ENCODE data around the gene RASGRP2. TPM values are rescaled to one million over a fixed set of nuclear protein-coding genes. Genes with fewer than 3 reads are reported as not detected.
A peak's percentile ranks its signal among the peaks of the same experiment; 100 is the strongest.

The RASGRP2 gene
- total RNA-seq, 1 donor from 2014 or later, result not detected

GRCh38 chr11:64694821-64695365, 49.0 kb downstream of the RASGRP2 start:
- no peak for DNase-seq (ENCODE audit: low read depth)
- H3K4me3 ChIP-seq (ENCODE audit: low read depth, low read length), result no peak overlapping the region
- TF ChIP-seq, protein P1, sequence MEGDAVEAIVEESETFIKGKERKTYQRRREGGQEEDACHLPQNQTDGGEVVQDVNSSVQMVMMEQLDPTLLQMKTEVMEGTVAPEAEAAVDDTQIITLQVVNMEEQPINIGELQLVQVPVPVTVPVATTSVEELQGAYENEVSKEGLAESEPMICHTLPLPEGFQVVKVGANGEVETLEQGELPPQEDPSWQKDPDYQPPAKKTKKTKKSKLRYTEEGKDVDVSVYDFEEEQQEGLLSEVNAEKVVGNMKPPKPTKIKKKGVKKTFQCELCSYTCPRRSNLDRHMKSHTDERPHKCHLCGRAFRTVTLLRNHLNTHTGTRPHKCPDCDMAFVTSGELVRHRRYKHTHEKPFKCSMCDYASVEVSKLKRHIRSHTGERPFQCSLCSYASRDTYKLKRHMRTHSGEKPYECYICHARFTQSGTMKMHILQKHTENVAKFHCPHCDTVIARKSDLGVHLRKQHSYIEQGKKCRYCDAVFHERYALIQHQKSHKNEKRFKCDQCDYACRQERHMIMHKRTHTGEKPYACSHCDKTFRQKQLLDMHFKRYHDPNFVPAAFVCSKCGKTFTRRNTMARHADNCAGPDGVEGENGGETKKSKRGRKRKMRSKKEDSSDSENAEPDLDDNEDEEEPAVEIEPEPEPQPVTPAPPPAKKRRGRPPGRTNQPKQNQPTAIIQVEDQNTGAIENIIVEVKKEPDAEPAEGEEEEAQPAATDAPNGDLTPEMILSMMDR (conservative IDR thresholded peaks at IDR 0.05; ENCODE audit: low read depth, low read length), result no peak

DNA sequence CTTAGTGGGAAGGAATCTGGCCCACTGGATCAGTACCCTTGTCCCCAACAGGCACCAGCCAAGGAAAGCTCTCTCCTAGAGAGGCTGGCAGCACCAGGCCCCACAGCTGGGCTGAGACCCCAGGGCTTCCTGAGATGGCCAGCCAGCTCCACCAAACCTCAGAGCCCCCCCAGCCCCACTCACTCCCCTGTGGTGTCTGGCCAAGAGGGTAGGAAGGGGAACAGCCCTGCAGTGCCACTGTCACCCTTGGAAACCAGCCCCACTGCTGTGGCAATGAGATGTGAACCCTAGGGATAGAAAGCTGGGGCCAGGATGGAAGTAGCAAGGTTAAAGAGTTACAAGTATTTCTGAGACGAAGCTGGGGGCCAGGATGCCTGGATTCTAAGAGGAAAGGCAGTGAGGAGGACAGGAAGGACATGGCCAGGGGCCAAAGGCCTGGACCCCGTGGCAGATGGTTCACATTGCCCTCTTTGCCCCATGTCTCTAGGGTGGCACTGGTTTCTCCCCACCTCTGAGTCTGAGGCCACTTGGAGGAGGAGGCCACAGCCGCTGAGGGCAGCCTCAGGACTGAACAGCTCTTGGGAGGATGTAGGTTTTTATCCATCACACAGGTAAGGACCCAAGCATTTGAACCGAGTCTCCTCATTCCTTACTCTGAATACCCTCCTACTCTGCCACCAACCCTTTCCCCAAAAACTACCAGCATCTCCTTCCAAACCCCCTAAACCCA, 49.8 kb downstream of the RASGRP2 start:
- no peak for DNase-seq (ENCODE audit: low read depth)
- TF ChIP-seq, protein P1 (conservative IDR thresholded peaks at IDR 0.05; ENCODE audit: low read depth, low read length), result no peak

DNA sequence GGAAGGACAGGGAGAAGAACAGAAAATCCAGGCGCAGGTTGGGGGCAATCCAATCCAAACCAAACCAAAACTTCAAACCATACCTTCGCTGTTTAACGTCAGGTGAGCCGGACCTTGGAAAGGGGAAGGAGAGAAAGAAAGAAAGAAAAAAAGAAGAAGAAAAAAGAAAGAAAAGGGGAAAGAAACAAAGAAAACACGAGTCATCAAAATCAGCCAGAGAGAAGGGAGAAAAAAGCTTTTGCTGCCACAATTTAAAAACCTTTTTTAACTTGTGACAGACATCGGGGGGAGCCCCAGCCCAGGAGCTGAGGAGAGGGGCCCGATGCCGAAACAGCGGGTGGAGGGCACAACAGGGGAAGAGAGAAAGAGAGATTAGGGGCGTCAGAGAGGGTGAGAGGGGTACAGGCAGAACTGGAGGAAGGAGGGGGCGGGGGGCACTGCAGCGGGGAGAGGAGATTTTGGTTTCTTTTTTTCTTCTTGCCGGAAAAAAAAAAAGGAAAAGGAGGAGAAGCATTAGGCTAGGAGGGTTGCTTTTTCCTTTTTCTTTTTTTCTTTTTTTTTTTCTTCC, 51.1 kb downstream of the RASGRP2 start:
- no peak for DNase-seq (ENCODE audit: low read depth)
- no peak overlapping the region for H3K4me3 ChIP-seq (ENCODE audit: low read depth, low read length)
- TF ChIP-seq, protein P1 (conservative IDR thresholded peaks at IDR 0.05; ENCODE audit: low read depth, low read length), result no peak

More for the DNA sequence above, 49.8 kb downstream of the RASGRP2 start:
- H3K4me3 ChIP-seq (ENCODE audit: low read depth, low read length), result no peak overlapping the region

DNA sequence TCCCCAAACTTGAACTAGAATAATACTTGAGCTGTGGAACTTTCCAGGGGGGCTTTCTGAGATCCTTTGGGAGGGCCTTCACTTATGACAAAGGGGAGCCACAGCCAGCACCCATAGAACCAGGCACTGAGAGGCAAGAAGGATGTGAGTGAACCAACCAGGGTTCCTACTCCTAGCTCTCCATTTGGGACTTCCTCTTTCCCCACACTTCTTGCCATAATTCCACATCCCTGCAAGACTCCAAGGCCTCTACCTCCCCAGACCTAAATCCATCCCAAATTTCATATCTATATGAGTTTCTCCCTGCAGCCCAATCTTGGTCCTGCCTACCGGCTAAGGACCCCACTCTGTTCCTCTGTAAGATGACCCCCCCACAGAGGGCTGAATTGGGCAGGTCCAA, 52.4 kb downstream of the RASGRP2 start:
- no peak overlapping the region for H3K4me3 ChIP-seq (ENCODE audit: low read depth, low read length)
- DNase-seq (ENCODE audit: low read depth), result no peak
- TF ChIP-seq, protein P1 (conservative IDR thresholded peaks at IDR 0.05; ENCODE audit: low read depth, low read length), result no peak

GRCh38 chr11:64690235-64690634, 53.7 kb downstream of the RASGRP2 start:
- no peak for DNase-seq (ENCODE audit: low read depth)
- H3K4me3 ChIP-seq (ENCODE audit: low read depth, low read length), result no peak overlapping the region
- TF ChIP-seq, protein P1 (conservative IDR thresholded peaks at IDR 0.05; ENCODE audit: low read depth, low read length), result no peak

DNA sequence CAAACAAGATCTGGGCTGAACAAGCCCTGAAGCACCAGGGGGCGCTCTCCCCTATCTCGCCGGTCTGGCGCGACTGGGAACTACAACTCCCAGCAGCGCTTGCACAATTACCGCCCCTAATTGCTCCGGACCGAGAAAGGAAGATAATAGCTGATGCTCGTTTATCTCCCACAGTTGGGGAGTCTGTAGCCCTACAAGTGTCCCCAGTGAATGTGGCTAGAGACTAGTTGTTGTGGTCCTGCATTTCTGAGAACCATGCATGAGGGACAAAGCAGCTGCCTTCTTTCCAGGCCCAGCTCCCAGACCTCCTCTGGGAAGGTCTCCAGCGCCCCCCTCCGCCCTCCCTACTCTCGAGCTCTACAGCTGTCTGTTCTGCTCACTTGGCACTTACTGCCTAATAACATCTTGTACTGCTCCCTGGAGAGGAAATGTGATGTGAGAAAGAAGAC, 55.4 kb downstream of the RASGRP2 start:
- TF ChIP-seq, protein P1 (conservative IDR thresholded peaks at IDR 0.05; ENCODE audit: low read depth, low read length), result peak; percentile 88
- H3K4me3 ChIP-seq (ENCODE audit: low read depth, low read length), result peak overlapping the region; percentile 44

More for the DNA sequence above, 55.4 kb downstream of the RASGRP2 start:
- DNase-seq (ENCODE audit: low read depth), result peak; percentile 9

All from epithelial cell of proximal tubule (primary cell).